ENCODE results near the gene PCBP3.

DNA sequence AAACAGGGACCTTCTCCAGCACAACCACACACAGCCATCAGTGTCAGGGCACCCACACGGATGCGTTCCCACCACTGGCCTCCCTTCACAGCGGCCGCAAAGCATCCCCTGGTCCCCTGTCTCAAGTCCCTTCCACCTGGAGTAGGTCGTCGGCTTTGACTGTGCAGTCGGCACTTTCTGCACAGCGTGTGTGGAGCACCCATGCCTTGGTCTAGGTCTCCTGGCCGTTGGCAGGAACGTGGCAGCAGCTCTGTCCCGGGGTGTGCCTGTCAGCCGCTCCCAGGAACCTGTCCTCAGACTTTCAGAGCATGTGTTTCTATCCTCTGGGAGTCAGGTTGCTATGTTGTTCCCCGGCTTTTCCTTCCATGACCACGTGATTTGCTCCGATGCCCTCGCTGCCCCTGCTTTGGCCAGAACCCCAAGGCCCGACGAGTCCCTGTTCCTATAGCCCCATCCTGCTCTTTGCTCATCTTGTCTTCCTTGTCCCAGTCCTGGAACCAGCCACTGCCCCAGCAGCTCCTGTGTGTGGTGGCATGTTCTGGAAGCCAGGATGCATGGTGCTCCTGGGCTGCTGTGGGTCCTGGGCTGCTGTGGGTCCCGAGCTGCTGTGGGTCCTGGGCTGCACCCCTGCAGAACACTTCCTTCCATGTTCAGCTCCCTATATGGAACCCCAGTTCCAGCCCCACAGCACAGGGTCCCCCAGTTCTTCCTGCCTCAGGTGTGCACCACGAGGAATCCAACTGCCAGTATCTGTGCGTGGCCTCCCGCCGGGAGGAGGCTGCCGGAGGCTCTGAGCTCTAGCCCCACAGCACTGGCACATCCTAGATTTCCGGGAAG, 253.9 kb downstream of the PCBP3 start:
- TF ChIP-seq, protein P1, sequence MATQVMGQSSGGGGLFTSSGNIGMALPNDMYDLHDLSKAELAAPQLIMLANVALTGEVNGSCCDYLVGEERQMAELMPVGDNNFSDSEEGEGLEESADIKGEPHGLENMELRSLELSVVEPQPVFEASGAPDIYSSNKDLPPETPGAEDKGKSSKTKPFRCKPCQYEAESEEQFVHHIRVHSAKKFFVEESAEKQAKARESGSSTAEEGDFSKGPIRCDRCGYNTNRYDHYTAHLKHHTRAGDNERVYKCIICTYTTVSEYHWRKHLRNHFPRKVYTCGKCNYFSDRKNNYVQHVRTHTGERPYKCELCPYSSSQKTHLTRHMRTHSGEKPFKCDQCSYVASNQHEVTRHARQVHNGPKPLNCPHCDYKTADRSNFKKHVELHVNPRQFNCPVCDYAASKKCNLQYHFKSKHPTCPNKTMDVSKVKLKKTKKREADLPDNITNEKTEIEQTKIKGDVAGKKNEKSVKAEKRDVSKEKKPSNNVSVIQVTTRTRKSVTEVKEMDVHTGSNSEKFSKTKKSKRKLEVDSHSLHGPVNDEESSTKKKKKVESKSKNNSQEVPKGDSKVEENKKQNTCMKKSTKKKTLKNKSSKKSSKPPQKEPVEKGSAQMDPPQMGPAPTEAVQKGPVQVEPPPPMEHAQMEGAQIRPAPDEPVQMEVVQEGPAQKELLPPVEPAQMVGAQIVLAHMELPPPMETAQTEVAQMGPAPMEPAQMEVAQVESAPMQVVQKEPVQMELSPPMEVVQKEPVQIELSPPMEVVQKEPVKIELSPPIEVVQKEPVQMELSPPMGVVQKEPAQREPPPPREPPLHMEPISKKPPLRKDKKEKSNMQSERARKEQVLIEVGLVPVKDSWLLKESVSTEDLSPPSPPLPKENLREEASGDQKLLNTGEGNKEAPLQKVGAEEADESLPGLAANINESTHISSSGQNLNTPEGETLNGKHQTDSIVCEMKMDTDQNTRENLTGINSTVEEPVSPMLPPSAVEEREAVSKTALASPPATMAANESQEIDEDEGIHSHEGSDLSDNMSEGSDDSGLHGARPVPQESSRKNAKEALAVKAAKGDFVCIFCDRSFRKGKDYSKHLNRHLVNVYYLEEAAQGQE (IDR thresholded peaks at IDR 0.05): no peak
- TF ChIP-seq, protein P2, sequence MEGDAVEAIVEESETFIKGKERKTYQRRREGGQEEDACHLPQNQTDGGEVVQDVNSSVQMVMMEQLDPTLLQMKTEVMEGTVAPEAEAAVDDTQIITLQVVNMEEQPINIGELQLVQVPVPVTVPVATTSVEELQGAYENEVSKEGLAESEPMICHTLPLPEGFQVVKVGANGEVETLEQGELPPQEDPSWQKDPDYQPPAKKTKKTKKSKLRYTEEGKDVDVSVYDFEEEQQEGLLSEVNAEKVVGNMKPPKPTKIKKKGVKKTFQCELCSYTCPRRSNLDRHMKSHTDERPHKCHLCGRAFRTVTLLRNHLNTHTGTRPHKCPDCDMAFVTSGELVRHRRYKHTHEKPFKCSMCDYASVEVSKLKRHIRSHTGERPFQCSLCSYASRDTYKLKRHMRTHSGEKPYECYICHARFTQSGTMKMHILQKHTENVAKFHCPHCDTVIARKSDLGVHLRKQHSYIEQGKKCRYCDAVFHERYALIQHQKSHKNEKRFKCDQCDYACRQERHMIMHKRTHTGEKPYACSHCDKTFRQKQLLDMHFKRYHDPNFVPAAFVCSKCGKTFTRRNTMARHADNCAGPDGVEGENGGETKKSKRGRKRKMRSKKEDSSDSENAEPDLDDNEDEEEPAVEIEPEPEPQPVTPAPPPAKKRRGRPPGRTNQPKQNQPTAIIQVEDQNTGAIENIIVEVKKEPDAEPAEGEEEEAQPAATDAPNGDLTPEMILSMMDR (IDR thresholded peaks at IDR 0.05; ENCODE audit: low read depth, low read length, missing input control): no peak
- TF ChIP-seq TAF1 (conservative IDR thresholded peaks at IDR 0.05) (no peak), SP1 (IDR thresholded peaks at IDR 0.05) (no peak)
- TF ChIP-seq, protein P3, sequence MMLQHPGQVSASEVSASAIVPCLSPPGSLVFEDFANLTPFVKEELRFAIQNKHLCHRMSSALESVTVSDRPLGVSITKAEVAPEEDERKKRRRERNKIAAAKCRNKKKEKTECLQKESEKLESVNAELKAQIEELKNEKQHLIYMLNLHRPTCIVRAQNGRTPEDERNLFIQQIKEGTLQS (IDR thresholded peaks at IDR 0.05): no peak
- TF ChIP-seq, protein P4, sequence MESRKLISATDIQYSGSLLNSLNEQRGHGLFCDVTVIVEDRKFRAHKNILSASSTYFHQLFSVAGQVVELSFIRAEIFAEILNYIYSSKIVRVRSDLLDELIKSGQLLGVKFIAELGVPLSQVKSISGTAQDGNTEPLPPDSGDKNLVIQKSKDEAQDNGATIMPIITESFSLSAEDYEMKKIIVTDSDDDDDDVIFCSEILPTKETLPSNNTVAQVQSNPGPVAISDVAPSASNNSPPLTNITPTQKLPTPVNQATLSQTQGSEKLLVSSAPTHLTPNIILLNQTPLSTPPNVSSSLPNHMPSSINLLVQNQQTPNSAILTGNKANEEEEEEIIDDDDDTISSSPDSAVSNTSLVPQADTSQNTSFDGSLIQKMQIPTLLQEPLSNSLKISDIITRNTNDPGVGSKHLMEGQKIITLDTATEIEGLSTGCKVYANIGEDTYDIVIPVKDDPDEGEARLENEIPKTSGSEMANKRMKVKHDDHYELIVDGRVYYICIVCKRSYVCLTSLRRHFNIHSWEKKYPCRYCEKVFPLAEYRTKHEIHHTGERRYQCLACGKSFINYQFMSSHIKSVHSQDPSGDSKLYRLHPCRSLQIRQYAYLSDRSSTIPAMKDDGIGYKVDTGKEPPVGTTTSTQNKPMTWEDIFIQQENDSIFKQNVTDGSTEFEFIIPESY (IDR thresholded peaks at IDR 0.05): no peak
